Measurements from ENCODE around the gene MMS22L. TPM values are rescaled to one million over a fixed set of nuclear protein-coding genes. Genes with fewer than 3 reads are reported as not detected.
"Not testable (repeated sequence)": the region's sequence is repeated elsewhere in the genome, so short reads cannot be mapped to it uniquely, and the experiment has no call there.

MMS22L gene
- total and polyA plus RNA-seq, 2 of the 13 experiments (the other 11 are each of a cell fraction or from before 2014, with no cell fraction given), result 6.2 to 32.9 TPM

GRCh38 chr6:97155447-97155846 is 127.6 kb downstream of the MMS22L start:
- ATAC-seq; H3K9ac ChIP-seq (ENCODE audit: insufficient read depth, low read depth, low read length); POLR2A ChIA-PET: not testable (repeated sequence)

DNA sequence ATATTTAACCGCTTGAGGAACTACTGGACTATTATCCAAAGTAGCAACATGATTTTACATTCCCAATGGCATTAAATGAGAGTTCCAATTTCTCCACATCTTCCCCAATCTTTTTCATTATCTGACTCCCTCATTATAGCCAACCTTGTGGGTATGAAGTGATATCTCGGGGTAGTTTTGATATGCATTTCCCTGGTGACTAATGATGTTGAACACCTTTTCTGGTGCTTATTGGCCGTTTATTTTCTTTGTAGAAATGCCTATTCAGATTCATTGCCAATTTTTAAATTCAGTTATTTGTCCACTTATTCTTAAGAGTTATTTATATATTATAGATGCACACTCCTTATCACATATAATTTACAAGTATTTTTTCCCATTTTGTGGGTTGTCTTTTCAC is 129.0 kb downstream of the MMS22L start:
- intact Hi-C loops (cut with micrococcal nuclease; ENCODE audit: unreplicated experiment) (no loop called here), in situ Hi-C loops (cut with HindIII; ENCODE audit: extremely low pct_ligation_motif_present, low pct_unique_long_range_greater_than_20kb) (no loop called here)
- no peak for ATAC-seq
- H3K4me1 ChIP-seq (ENCODE audit: insufficient read depth, low read length), result no peaks in the 10 kb centered on the region
- H3K9me3 ChIP-seq (ENCODE audit: low read length), result no peaks in the 10 kb centered on the region
- H3K79me2 ChIP-seq (ENCODE audit: insufficient read depth, low read length), result no peaks in the 10 kb centered on the region
- WGBS (ENCODE audit: low lambda C conversion rate), result 96% methylated on average over 3 of the region's 3 CpGs
- H3K4me3 ChIP-seq (replicated peaks in 1 of 3; ENCODE audit: insufficient read depth in 1 of 3, low read depth in 2 of 3, low read length in 3 of 3), result no peak overlapping the region
- DNase-seq (ENCODE audit: low spot score), result no peak
- no peaks in the 10 kb centered on the region for H4K20me1 ChIP-seq (ENCODE audit: insufficient read depth, low read length)
- H3K9ac ChIP-seq (ENCODE audit: insufficient read depth, low read depth, low read length), result no peak overlapping the region
- no peak overlapping the region for H3K4me2 ChIP-seq (ENCODE audit: low read depth, low read length)
- no peaks in the 10 kb centered on the region; a peak in 1 of 5 replicates for H3K36me3 ChIP-seq (replicated peaks in 1 of 2; ENCODE audit: control insufficient read depth in 1 of 2, insufficient read depth in 2 of 2, low read length in 2 of 2)
- ChIA-PET POLR2A (no interaction called here), CTCF (ENCODE audit: low intra/inter-chr PET ratio, low total read pairs) (no interaction called here)
- H2AFZ ChIP-seq (ENCODE audit: low read length), result no peak overlapping the region
- no TSS peak for BruUV-seq (replicated peaks)
- no peaks in the 10 kb centered on the region for H3K27me3 ChIP-seq (ENCODE audit: control insufficient read depth in 1 of 2, insufficient read depth in 2 of 2, low read length in 2 of 2)
- no peak for FAIRE-seq
- H3K27ac ChIP-seq (ENCODE audit: extremely low read length, insufficient read depth, low read length), result no peak overlapping the region
- TF ChIP-seq HMGXB3 (CRISPR knock-in tag; IDR thresholded peaks at IDR 0.05; ENCODE audit: borderline replicate concordance) (no peak), ZNF816 (CRISPR knock-in tag; IDR thresholded peaks at IDR 0.05; ENCODE audit: borderline replicate concordance) (no peak), IKZF5 (CRISPR knock-in tag; IDR thresholded peaks at IDR 0.05) (no peak), ZNF264 (CRISPR knock-in tag; IDR thresholded peaks at IDR 0.05) (no peak), ZFAT (CRISPR knock-in tag; conservative IDR thresholded peaks at IDR 0.05) (no peak), ZNF513 (CRISPR knock-in tag; conservative IDR thresholded peaks at IDR 0.05) (no peak), PHF8 (CRISPR knock-in tag; IDR thresholded peaks at IDR 0.05) (no peak), RARG (CRISPR knock-in tag; IDR thresholded peaks at IDR 0.05; ENCODE audit: low read depth) (no peak), TOE1 (CRISPR knock-in tag; IDR thresholded peaks at IDR 0.05) (no peak), HOXA5 (CRISPR knock-in tag; IDR thresholded peaks at IDR 0.05) (no peak)

More at GRCh38 chr6:97155447-97155846, 127.6 kb downstream of the MMS22L start:
- BruUV-seq (replicated peaks); H3K4me1 ChIP-seq (ENCODE audit: insufficient read depth, low read length); H3K4me3 ChIP-seq (replicated peaks in 1 of 3; ENCODE audit: insufficient read depth in 1 of 3, low read depth in 2 of 3, low read length in 3 of 3); H3K9me3 ChIP-seq (ENCODE audit: low read length); H4K20me1 ChIP-seq (ENCODE audit: insufficient read depth, low read length); intact Hi-C loops (cut with micrococcal nuclease; ENCODE audit: unreplicated experiment); H3K4me2 ChIP-seq (ENCODE audit: low read depth, low read length); H2AFZ ChIP-seq (ENCODE audit: low read length); H3K27ac ChIP-seq (ENCODE audit: extremely low read length, insufficient read depth, low read length); FAIRE-seq; in situ Hi-C loops (cut with HindIII; ENCODE audit: extremely low pct_ligation_motif_present, low pct_unique_long_range_greater_than_20kb); CTCF ChIA-PET (ENCODE audit: low intra/inter-chr PET ratio, low total read pairs); DNase-seq (ENCODE audit: low spot score); H3K36me3 ChIP-seq (replicated peaks in 1 of 2; ENCODE audit: control insufficient read depth in 1 of 2, insufficient read depth in 2 of 2, low read length in 2 of 2); H3K79me2 ChIP-seq (ENCODE audit: insufficient read depth, low read length); H3K27me3 ChIP-seq (ENCODE audit: control insufficient read depth in 1 of 2, insufficient read depth in 2 of 2, low read length in 2 of 2): not testable (repeated sequence)
- WGBS (ENCODE audit: low lambda C conversion rate), result 96% methylated on average over 5 of the region's 5 CpGs

Measured in HepG2 (cell line).